SK-N-SH treated with all-trans-retinoic acid at 6 μM for 48 hours (cell line): ENCODE measurements around the gene TCTA.

Experiments used
- ESRRG ChIP-seq: fragments of 250-450 bp; sonication (Bioruptor Pico); IDR thresholded peaks from 2 replicates; pipeline ENCODE4 v1.6.1; 2021; ENCODE audit warnings: mild to moderate bottlenecking
- ISL1 ChIP-seq: fragments of 250-450 bp; sonication (Bioruptor Pico); IDR thresholded peaks from 2 replicates; pipeline ENCODE4 v2.1.2; 2022; ENCODE audit warnings: mild to moderate bottlenecking, moderate library complexity
- PPARA ChIP-seq: fragments of 250-450 bp; sonication (Bioruptor Pico); IDR thresholded peaks from 2 replicates; pipeline ENCODE4 v1.5.0; 2020; ENCODE audit warnings: mild to moderate bottlenecking, borderline replicate concordance
- TCF4 ChIP-seq: fragments of 250-450 bp; sonication (Bioruptor Pico); IDR thresholded peaks from 2 replicates; pipeline ENCODE4 v1.8.0; 2021; ENCODE audit warnings: mild to moderate bottlenecking, moderate library complexity, borderline replicate concordance
- TOX ChIP-seq: fragments of 250-450 bp; sonication (Bioruptor Pico); IDR thresholded peaks from 2 replicates; pipeline ENCODE4 v1.8.0; 2021; ENCODE audit warnings: mild to moderate bottlenecking, moderate library complexity, borderline replicate concordance
- ZFP3 ChIP-seq: fragments of 250-450 bp; sonication (Bioruptor Pico); IDR thresholded peaks from 2 replicates; pipeline ENCODE4 v1.5.0; 2020; ENCODE audit warnings: mild to moderate bottlenecking, moderate library complexity
- ZNF8 ChIP-seq: fragments of 450-650 bp; formaldehyde crosslinking; IDR thresholded peaks from 2 replicates; pipeline ENCODE4 v1.5.0; 2020; ENCODE audit warnings: mild to moderate bottlenecking, moderate library complexity
- TF ChIP-seq, protein P1 (sequence below): fragments of 250-450 bp; sonication (Bioruptor Pico); IDR thresholded peaks from 2 replicates; pipeline ENCODE4 v1.5.1; 2020; ENCODE audit warnings: low read depth, mild to moderate bottlenecking, moderate library complexity
- TF ChIP-seq, protein P2 (sequence below): fragments of 250-450 bp; sonication (Bioruptor Pico); IDR thresholded peaks from 2 replicates; pipeline ENCODE4 v1.8.0; 2020; ENCODE audit warnings: mild to moderate bottlenecking, moderate library complexity, borderline replicate concordance

DNA sequence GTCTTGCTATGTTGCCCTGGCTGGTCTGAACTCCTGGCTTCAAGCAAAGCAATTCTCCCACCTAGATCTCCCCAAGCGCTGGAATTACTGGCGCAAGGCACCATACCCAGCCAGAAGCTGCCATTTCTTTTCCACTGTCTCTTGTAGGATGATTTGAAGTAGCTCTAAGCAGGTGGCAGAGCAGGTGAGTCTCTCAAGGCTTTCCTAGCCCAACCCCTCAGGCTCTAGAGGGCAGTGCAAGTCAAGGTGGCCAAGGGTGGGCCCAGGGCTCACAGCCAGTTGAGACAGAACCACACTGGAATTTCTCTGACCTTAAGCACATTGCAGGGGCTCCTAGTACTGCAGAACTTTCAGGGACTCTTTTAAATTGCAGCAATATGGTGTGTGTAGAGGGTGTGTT, 42.2 kb downstream of the TCTA start:
- TF ChIP-seq, protein P1, sequence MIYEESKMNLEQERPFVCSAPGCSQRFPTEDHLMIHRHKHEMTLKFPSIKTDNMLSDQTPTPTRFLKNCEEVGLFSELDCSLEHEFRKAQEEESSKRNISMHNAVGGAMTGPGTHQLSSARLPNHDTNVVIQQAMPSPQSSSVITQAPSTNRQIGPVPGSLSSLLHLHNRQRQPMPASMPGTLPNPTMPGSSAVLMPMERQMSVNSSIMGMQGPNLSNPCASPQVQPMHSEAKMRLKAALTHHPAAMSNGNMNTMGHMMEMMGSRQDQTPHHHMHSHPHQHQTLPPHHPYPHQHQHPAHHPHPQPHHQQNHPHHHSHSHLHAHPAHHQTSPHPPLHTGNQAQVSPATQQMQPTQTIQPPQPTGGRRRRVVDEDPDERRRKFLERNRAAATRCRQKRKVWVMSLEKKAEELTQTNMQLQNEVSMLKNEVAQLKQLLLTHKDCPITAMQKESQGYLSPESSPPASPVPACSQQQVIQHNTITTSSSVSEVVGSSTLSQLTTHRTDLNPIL, result no peak
- TF ChIP-seq ISL1 (CRISPR knock-in tag) (no peak), TOX (CRISPR knock-in tag) (no peak), ESRRG (CRISPR knock-in tag) (no peak), PPARA (CRISPR knock-in tag) (no peak), TCF4 (CRISPR knock-in tag) (no peak), ZFP3 (CRISPR knock-in tag) (no peak), ZNF8 (CRISPR knock-in tag) (no peak)
- TF ChIP-seq, protein P2, sequence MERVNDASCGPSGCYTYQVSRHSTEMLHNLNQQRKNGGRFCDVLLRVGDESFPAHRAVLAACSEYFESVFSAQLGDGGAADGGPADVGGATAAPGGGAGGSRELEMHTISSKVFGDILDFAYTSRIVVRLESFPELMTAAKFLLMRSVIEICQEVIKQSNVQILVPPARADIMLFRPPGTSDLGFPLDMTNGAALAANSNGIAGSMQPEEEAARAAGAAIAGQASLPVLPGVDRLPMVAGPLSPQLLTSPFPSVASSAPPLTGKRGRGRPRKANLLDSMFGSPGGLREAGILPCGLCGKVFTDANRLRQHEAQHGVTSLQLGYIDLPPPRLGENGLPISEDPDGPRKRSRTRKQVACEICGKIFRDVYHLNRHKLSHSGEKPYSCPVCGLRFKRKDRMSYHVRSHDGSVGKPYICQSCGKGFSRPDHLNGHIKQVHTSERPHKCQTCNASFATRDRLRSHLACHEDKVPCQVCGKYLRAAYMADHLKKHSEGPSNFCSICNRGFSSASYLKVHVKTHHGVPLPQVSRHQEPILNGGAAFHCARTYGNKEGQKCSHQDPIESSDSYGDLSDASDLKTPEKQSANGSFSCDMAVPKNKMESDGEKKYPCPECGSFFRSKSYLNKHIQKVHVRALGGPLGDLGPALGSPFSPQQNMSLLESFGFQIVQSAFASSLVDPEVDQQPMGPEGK (CRISPR knock-in tag), result no peak
